Hair follicular keratinocyte (primary cell): ENCODE measurements around the gene ADM5. TPM values are rescaled to one million over a fixed set of nuclear protein-coding genes. Genes with fewer than 3 reads are reported as not detected.

Experiments used
- total RNA-seq: library from RNA; depleted of rRNA; stranded (reverse); fragments of >200 nt; gene quantifications from 2 replicates; pipeline ENCODE4 v1.2.3, GENCODE V29; 2015

Gene ADM5, protein sequence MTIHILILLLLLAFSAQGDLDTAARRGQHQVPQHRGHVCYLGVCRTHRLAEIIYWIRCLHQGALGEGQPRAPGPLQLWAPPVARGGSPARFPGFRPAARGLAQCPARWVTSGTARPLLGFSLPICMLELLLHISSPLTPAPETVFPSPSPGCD
- 1.3 and 4.1 TPM in 2 replicates for total RNA-seq

GRCh38 chr19:49689133-49690078 is at the start of gene ADM5:
ADM5 (plus strand) TSS chr19:49689594; CDS start chr19:49689838, 244 bp downstream.

GRCh38 chr19:49640113-49640898 is 49.1 kb upstream of the ADM5 start, which contains the start of gene RRAS:
RRAS (minus strand) TSS chr19:49640143; CDS start chr19:49640098, 45 bp downstream.

GRCh38 chr19:49641688-49642491 is 47.5 kb upstream of the ADM5 start, which contains the start of gene SCAF1:
SCAF1 (plus strand) TSS chr19:49642209; CDS start chr19:49645027, 2,818 bp downstream.

DNA sequence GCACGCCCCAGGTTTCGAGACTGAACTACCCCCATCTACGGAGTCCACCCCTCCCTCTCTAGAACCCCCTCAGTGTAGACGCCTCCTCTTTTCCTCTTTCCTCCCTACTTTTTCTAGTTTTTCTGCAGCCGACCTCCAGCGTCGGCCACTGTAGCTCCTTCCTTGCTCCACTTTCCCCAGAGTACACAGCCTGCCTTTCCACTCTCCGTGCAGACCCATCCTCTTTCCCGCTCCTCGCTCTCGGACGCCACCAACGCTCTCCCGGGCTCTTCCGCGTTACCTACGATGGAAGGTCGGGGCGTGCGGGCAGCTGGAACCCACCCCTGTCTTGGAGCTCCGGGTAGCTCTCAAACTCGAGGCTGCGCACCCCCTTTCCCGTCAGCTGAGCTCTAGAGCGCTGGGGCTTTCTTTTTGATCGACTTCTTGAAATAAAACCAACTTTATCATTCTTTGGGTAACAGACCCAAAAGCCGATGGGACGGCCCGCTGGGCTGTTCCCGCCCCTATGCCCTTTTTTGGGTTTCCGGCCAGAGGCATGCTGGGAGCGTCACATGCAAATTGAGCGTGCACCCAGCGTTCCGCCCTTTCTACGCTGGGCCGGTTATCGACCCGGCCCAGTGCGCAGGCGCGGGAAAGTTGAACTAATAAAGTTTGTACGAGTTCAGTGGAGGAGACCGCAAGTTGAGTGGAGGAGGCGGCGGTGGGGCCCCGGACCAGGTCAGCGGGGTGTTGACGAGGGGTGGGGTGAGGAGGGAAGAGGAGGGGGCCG is 23.9 kb upstream of the ADM5 start, which contains the start of the genes BCL2L12 and IRF3:
BCL2L12 (plus strand) TSS at position 583 of the 769 bp plus-strand sequence. CDS start 760 bp downstream, outside the sequence.
IRF3 (minus strand) TSS at position 507 of the 769 bp plus-strand sequence. CDS start 1,019 bp downstream, outside the sequence.

GRCh38 chr19:49677231-49677900 is 12.0 kb upstream of the ADM5 start, which contains the start of gene PRMT1:
PRMT1 (plus strand) TSS chr19:49677271; CDS start chr19:49677281, 10 bp downstream.

DNA sequence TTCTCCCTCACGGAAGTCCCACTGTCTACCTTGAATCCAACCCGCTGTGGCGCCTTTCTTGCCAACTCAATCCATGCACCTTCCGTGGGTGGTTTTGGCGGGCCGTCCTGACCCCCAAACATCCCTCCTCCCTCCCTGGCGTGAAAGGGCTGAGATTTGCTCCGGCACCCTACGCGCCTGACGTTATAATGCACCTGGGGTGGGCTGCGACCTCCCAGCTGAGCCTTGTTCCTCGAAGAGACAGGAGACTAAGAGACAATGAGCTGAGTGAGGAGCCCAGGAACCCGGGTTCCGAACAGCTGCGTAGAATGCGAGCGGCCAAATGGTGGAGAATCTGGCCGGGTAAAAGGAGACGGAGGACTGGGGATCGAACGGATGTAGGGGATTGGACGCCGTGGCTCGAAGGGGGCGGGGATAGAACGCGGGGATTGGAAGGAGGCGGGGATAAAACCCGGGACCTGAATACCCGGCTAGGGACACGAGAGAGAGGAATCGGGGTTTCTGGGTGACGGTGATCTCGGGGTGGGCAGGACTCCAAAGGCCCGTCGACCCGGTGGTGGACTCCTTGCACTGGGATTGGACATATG is 1.4 kb downstream of the ADM5 start, which contains the start of gene CPT1C:
CPT1C (plus strand) TSS at position 461 of the 587 bp plus-strand sequence. CDS start 1,137 bp downstream, outside the sequence.

Other genes with a start within 250 kb of the ADM5 start
- not detected in 2 replicates for gene SLC17A7, start 248.1 kb upstream of the ADM5 start, total RNA-seq
- 74.7 and 86.8 TPM in 2 replicates for gene PIH1D1, start 237.8 kb upstream of the ADM5 start, total RNA-seq
- gene ALDH16A1, start 236.4 kb upstream of the ADM5 start, total RNA-seq: 19.4 and 29.5 TPM in 2 replicates
- 1.6 and 2.1 TPM in 2 replicates for gene FLT3LG, start 215.4 kb upstream of the ADM5 start, total RNA-seq
- 2,476 and 3,531 TPM in 2 replicates for gene RPL13A, start 202.0 kb upstream of the ADM5 start, total RNA-seq
- 3,565 and 3,976 TPM in 2 replicates for gene RPS11, start 193.2 kb upstream of the ADM5 start, total RNA-seq
- gene FCGRT, start 176.9 kb upstream of the ADM5 start, total RNA-seq: 16.1 and 27.0 TPM in 2 replicates
- 1.3 and 3.3 TPM in 2 replicates for gene RCN3, start 161.6 kb upstream of the ADM5 start, total RNA-seq
- gene NOSIP, start 109.0 kb upstream of the ADM5 start, total RNA-seq: 52.4 and 71.2 TPM in 2 replicates
- 5.7 and 8.2 TPM in 2 replicates for gene PRRG2, start 108.3 kb upstream of the ADM5 start, total RNA-seq
- gene PRR12, start 98.4 kb upstream of the ADM5 start, total RNA-seq: 4.7 and 6.0 TPM in 2 replicates
- gene RRAS, start 49.5 kb upstream of the ADM5 start, total RNA-seq: 55.4 and 88.5 TPM in 2 replicates
- 28.1 and 35.2 TPM in 2 replicates for gene SCAF1, start 47.4 kb upstream of the ADM5 start, total RNA-seq
- gene IRF3, start 23.7 kb upstream of the ADM5 start, total RNA-seq: 71.1 and 83.8 TPM in 2 replicates
- gene BCL2L12, start 23.7 kb upstream of the ADM5 start, total RNA-seq: 18.4 and 37.6 TPM in 2 replicates
- 301 and 446 TPM in 2 replicates for gene PRMT1, start 12.3 kb upstream of the ADM5 start, total RNA-seq
- gene CPT1C, start 1.5 kb downstream of the ADM5 start, total RNA-seq: 0.23 and 2.0 TPM in 2 replicates
- gene TSKS, start 73.7 kb downstream of the ADM5 start, total RNA-seq: not detected in 2 replicates
- gene AP2A1, start 77.4 kb downstream of the ADM5 start, total RNA-seq: 101 TPM in 2 replicates
- gene FUZ, start 123.7 kb downstream of the ADM5 start, total RNA-seq: 11.5 and 13.8 TPM in 2 replicates
- 18.7 and 20.5 TPM in 2 replicates for gene MED25, start 128.7 kb downstream of the ADM5 start, total RNA-seq
- gene PTOV1, start 161.6 kb downstream of the ADM5 start, total RNA-seq: 44.3 and 45.9 TPM in 2 replicates
- gene PNKP, start 178.0 kb downstream of the ADM5 start, total RNA-seq: 55.1 and 66.5 TPM in 2 replicates
- gene AKT1S1, start 187.8 kb downstream of the ADM5 start, total RNA-seq: 20.1 and 25.7 TPM in 2 replicates
- 11.6 and 15.2 TPM in 2 replicates for gene TBC1D17, start 188.1 kb downstream of the ADM5 start, total RNA-seq
- gene IL4I1, start 207.3 kb downstream of the ADM5 start, total RNA-seq: not detected in 2 replicates
- gene ATF5, start 239.6 kb downstream of the ADM5 start, total RNA-seq: 8.7 and 9.9 TPM in 2 replicates
- 37.4 and 57.8 TPM in 2 replicates for gene NUP62, start 239.9 kb downstream of the ADM5 start, total RNA-seq